HEK293 (cell line): ENCODE results near the gene ARHGEF2.

Source experiments
- KLF10 ChIP-seq: fragments of 450-650 bp; IDR thresholded peaks from 2 replicates; pipeline ENCODE4 v1.5.1; 2018; ENCODE audit warnings: missing biosample characterization, mild to moderate bottlenecking, missing genetic modification characterization
- KLF16 ChIP-seq: fragments of 450-650 bp; formaldehyde crosslinking; IDR thresholded peaks from 2 replicates; pipeline ENCODE4 v1.5.1; 2017; ENCODE audit warnings: missing biosample characterization, missing genetic modification characterization
- KLF8 ChIP-seq: fragments of 450-650 bp; formaldehyde crosslinking; IDR thresholded peaks from 2 replicates; pipeline ENCODE4 v1.5.1; 2016; ENCODE audit warnings: missing biosample characterization, missing genetic modification characterization
- PRDM10 ChIP-seq: fragments of 450-650 bp; formaldehyde crosslinking; IDR thresholded peaks from 2 replicates; pipeline ENCODE4 v1.5.1; 2016; ENCODE audit warnings: missing biosample characterization, missing genetic modification characterization
- SCRT2 ChIP-seq: fragments of 450-650 bp; formaldehyde crosslinking; IDR thresholded peaks from 2 replicates; pipeline ENCODE4 v1.5.1; 2016; ENCODE audit warnings: missing biosample characterization, missing genetic modification characterization
- SP3 ChIP-seq: fragments of 450-650 bp; formaldehyde crosslinking; IDR thresholded peaks from 2 replicates; pipeline ENCODE4 v1.5.1; 2016; ENCODE audit warnings: missing biosample characterization, missing genetic modification characterization
- WT1 ChIP-seq: fragments of 450-650 bp; formaldehyde crosslinking; IDR thresholded peaks from 2 replicates; pipeline ENCODE4 v1.5.1; 2016; ENCODE audit warnings: missing biosample characterization, missing genetic modification characterization
- ZBTB11 ChIP-seq: fragments of 450-650 bp; formaldehyde crosslinking; conservative IDR thresholded peaks from 2 replicates; pipeline ENCODE4 v1.5.1; 2016; ENCODE audit warnings: low read depth, missing biosample characterization, missing genetic modification characterization
- ZBTB17 ChIP-seq: fragments of 450-650 bp; formaldehyde crosslinking; IDR thresholded peaks from 2 replicates; pipeline ENCODE4 v1.5.1; 2016; ENCODE audit warnings: missing biosample characterization, missing genetic modification characterization
- ZBTB21 ChIP-seq: fragments of 450-650 bp; formaldehyde crosslinking; IDR thresholded peaks from 2 replicates; pipeline ENCODE4 v1.5.1; 2017; ENCODE audit warnings: missing biosample characterization, missing genetic modification characterization
- ZEB2 ChIP-seq: fragments of 450-650 bp; formaldehyde crosslinking; IDR thresholded peaks from 2 replicates; pipeline ENCODE4 v1.5.1; 2016; ENCODE audit warnings: missing biosample characterization, missing genetic modification characterization
- ZNF19 ChIP-seq: fragments of 450-650 bp; formaldehyde crosslinking; IDR thresholded peaks from 2 replicates; pipeline ENCODE4; 2016; ENCODE audit warnings: missing biosample characterization, missing genetic modification characterization, low read depth
- ZNF280C ChIP-seq: fragments of 450-650 bp; formaldehyde crosslinking; IDR thresholded peaks from 2 replicates; pipeline ENCODE4 v1.5.1; 2016; ENCODE audit warnings: missing biosample characterization, missing genetic modification characterization
- ZNF341 ChIP-seq: fragments of 450-650 bp; formaldehyde crosslinking; IDR thresholded peaks from 2 replicates; pipeline ENCODE4; 2016; ENCODE audit warnings: low read depth, missing biosample characterization, missing genetic modification characterization
- ZNF362 ChIP-seq: fragments of 450-650 bp; formaldehyde crosslinking; IDR thresholded peaks from 2 replicates; pipeline ENCODE4 v1.5.1; 2016; ENCODE audit warnings: missing biosample characterization, missing genetic modification characterization
- ZNF366 ChIP-seq: fragments of 450-650 bp; formaldehyde crosslinking; conservative IDR thresholded peaks from 2 replicates; pipeline ENCODE4 v1.5.1; 2016; ENCODE audit warnings: missing biosample characterization, missing genetic modification characterization
- ZNF394 ChIP-seq: fragments of 450-650 bp; formaldehyde crosslinking; IDR thresholded peaks from 2 replicates; pipeline ENCODE4 v1.5.1; 2016; ENCODE audit warnings: missing biosample characterization, missing genetic modification characterization, mild to moderate bottlenecking, moderate library complexity, borderline replicate concordance
- ZNF404 ChIP-seq: fragments of 450-650 bp; formaldehyde crosslinking; IDR thresholded peaks from 2 replicates; pipeline ENCODE4 v1.5.1; 2017; ENCODE audit warnings: missing biosample characterization, missing genetic modification characterization
- ZNF426 ChIP-seq: fragments of 450-650 bp; formaldehyde crosslinking; IDR thresholded peaks from 2 replicates; pipeline ENCODE4 v1.5.1; 2017; ENCODE audit warnings: missing biosample characterization, missing genetic modification characterization, mild to moderate bottlenecking, inconsistent platforms, moderate library complexity
- ZNF518A ChIP-seq: fragments of 450-650 bp; formaldehyde crosslinking; conservative IDR thresholded peaks from 2 replicates; pipeline ENCODE4 v1.5.1; 2016; ENCODE audit warnings: low read depth, missing biosample characterization, missing genetic modification characterization
- ZNF596 ChIP-seq: fragments of 450-650 bp; IDR thresholded peaks from 2 replicates; pipeline ENCODE4 v1.5.0; 2018; ENCODE audit warnings: missing biosample characterization, mild to moderate bottlenecking, missing genetic modification characterization, moderate library complexity
- ZNF785 ChIP-seq: fragments of 450-650 bp; formaldehyde crosslinking; IDR thresholded peaks from 2 replicates; pipeline ENCODE4 v1.5.1; 2016; ENCODE audit warnings: missing biosample characterization, missing genetic modification characterization
- ZNF843 ChIP-seq: fragments of 450-650 bp; formaldehyde crosslinking; IDR thresholded peaks from 2 replicates; pipeline ENCODE4 v1.5.1; 2016; ENCODE audit warnings: missing biosample characterization, missing genetic modification characterization
- ZXDB ChIP-seq: fragments of 450-650 bp; formaldehyde crosslinking; IDR thresholded peaks from 2 replicates; pipeline ENCODE4 v1.5.1; 2016; ENCODE audit warnings: missing biosample characterization, missing genetic modification characterization

ARHGEF2 gene

GRCh38 chr1:155940482-155940992 is 37.8 kb downstream of the ARHGEF2 start (continued):
- TF ChIP-seq ZNF518A (tag by site-specific recombination) (peak; percentile 55), ZNF394 (tag by site-specific recombination) (peak; percentile 14; the same call in 1 of the 2 replicates), ZBTB17 (tag by site-specific recombination) (peak; percentile 78), PRDM10 (tag by site-specific recombination) (peak; percentile 15; the same call in 1 of the 2 replicates), ZEB2 (tag by site-specific recombination) (no peak; the same call in 1 of the 2 replicates), ZNF19 (tag by site-specific recombination) (no peak), KLF10 (0 out of 2 replicates have a peak, but pooled peaks have one; percentile 23), KLF16 (tag by site-specific recombination) (no peak), ZNF362 (peak; percentile 82; the same call in 1 of the 2 replicates), ZNF426 (tag by site-specific recombination) (no peak), ZNF596 (tag by site-specific recombination) (peak; percentile 60; the same call in 1 of the 2 replicates), ZNF785 (tag by site-specific recombination) (no peak), ZNF341 (tag by site-specific recombination) (no peak; the same call in 1 of the 2 replicates), ZNF280C (no peak), WT1 (tag by site-specific recombination) (peak; percentile 91), ZNF843 (tag by site-specific recombination) (peak; percentile 28; the same call in 1 of the 2 replicates), ZXDB (peak; percentile 52), SP3 (tag by site-specific recombination) (peak; percentile 53), SCRT2 (peak; percentile 67), ZNF366 (tag by site-specific recombination) (0 out of 2 replicates have a peak, but pooled peaks have one; percentile 54), KLF8 (peak; percentile 24; the same call in 1 of the 2 replicates), ZBTB11 (tag by site-specific recombination) (peak; percentile 63), ZBTB21 (tag by site-specific recombination) (peak; percentile 55), ZNF404 (tag by site-specific recombination) (no peak)
